Stimulated activated CD4-positive, alpha-beta T cell treated with anti-CD3 and anti-CD28 coated beads, Interleukin-1b, Interleukin-23, amount 100 ng/mL, for 1 hour (primary cell): ENCODE data around the gene SORCS2.

Source experiments
- DNase-seq, 2 donors: peaks; one replicate each; pipeline ENCODE4 v3.0.0-alpha.2; 2020; ENCODE audit warnings: low read depth in 2 of 2

SORCS2 gene

GRCh38 chr4:7244331-7244665 is 52.0 kb downstream of the SORCS2 start:
- no peak for DNase-seq

DNA sequence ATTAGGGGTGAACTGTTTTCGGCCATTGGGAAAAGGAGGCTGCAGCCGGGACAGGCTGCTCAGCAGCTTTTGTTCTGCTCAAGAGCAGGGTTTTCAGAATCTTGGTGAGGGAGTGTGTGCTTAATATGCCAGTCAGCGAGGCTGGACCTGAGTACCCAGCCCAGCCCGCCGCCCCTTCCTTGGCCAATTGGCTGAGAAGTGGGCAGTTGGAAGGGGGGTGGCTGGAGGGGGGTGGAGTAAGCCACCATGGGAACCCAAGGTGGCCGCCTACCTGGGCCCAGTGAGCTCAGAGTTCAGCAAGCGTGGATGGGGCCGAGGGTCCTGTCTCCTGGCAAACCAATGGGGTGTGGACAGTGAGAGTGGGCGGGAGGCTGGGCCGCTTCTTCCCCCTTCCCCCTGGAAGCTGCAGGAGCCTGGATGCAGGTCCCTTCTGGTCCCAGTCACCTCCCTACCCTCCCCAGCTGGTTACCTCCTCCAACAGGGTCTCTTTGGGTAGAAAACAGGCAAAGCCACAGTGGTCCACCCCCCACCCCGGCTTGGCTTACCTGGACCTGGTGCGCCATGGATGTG is 52.5 kb downstream of the SORCS2 start:
- DNase-seq = no peak

GRCh38 chr4:7247521-7247920 is 55.2 kb downstream of the SORCS2 start:
- no peak for DNase-seq

DNA sequence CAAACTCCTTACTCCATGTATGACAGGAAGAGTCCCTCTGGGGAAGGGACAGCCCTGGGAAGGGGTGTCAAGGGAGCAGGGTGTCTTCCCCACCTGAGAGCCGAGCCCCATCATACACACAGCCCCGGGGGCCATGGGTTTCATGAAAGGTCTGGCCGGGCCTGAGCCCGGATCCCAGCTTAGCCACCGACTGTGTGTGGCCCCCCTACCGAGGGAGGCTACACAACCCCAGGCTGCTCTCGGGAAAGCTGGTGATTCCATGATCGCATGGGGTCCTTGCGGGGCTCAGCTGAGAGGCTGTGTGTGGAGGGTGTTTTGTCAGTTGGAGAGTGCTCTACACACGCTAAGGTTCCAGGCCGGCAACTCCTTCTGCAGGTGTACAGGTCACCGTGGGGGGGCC is 55.6 kb downstream of the SORCS2 start:
- DNase-seq = no peak

DNA sequence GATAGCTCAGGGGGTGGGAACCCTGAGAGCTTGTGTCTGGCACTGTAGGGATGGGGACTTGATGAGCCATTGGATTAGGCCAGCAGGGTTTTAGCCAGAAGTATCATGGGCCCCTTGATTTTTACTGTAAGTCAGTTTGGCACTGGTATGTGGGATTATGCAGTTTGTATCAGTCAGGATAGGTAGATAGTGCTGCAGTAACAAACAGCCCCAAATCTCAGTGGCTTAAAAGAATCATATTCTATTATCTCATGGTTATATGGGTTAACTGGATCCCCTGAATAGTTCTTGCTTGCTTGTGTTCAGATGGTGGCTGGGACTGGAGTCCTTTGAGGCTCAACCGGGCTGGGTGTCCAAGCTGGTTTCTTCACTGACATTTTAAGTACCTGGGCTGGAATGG is 56.5 kb downstream of the SORCS2 start:
- no peak for DNase-seq

GRCh38 chr4:7251321-7251720 is 59.0 kb downstream of the SORCS2 start:
- no peak for DNase-seq

- no peak for DNase-seq
Measured at GRCh38 chr4:7252051-7252450, 59.7 kb downstream of the SORCS2 start.

- DNase-seq = no peak
Measured at GRCh38 chr4:7252510-7253340, 60.4 kb downstream of the SORCS2 start.

DNA sequence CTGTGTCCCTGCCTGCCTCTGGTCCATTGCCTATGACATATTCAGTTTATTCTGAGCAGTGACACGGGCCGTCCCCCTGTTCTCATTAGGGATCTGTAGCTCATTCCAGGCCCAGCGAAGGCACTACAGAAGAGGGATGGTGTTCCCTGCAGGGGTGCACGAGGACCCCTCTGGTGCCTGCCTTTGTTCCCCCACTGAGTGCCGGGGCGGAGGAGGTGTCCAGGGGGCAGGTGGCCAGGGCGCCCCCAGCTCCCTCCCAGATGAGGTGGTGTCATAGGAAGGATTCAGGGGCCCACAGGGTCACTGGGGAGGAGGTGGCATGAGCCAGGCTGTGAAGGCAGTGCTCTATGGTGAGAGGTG is 61.0 kb downstream of the SORCS2 start:
- no peak for DNase-seq

DNA sequence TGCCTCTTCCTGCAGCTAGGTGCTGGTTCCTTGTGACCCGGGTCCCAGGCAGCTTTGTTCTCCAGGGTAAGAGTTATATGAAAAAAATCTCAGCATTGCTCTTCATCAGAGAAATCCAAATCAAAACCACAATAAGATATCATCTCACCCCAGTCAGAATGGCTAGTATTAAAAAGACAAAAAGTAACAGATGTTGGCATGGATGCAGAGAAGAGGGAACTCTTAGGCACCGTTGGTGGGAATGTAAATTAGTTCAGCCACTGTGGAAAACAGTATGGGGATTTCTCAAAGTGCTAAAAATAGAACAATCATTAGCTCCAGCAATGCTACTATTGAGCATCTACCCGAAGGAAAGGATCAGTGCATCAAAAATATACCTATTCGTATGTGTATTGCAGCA is 61.5 kb downstream of the SORCS2 start:
- DNase-seq = no peak

DNA sequence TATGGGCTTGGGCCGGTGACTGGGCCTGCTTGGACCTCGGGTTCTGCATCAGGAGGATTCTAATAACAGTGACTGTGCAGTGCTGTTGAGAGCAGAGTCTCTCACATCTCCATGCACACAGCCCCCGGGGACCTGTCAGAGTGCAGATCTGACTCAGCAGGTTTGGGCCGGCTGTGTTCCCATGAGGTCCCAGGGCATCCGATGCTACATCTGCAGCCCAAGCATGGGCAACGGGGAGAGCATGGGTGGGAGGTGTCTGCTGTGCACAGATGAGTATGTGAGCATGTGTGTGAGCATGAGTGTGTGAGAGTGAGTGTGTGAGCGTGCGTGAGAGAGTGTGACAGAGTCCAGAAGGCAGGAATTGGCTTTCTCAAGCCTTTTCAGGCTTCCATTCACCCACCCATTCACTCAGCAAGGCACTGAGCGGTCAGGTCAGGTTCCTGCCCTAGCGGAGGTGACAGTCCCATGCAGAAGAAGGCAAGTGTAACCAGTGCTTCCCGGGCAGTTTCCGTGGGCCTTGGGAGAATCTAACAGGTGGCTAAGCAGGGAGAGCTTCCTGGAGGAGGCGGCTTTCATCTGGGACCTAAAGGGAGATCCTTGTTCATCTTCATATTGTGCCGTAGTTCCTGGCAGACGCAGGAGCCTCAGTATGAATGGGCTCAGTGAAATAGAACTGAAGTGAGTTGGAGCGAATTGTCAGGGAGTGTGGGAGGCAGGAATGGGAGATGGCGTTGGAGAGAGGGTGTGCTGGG is 62.6 kb downstream of the SORCS2 start:
- DNase-seq = no peak

DNA sequence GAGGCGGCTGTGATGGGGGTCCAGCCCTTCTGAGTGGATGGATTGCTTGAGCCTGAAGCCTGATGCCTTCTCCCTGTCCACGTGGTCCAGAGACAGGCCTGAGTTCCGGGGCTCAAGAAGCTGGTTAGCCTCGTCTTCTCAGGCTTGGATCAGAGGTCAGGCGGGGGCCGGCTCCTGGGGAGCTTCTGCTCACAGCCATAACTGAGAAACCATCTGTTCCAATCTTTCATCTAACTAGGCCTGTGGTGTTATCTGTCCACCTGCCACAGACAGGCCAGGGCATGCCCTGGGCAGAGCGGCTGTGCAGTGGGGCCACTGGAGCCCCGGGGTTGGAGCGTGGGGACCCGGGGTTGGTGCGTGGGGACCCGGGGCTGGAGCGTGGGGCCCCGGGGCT is 63.1 kb downstream of the SORCS2 start:
- no peak for DNase-seq

GRCh38 chr4:7255996-7256395 is 63.7 kb downstream of the SORCS2 start:
- DNase-seq = no peak

DNA sequence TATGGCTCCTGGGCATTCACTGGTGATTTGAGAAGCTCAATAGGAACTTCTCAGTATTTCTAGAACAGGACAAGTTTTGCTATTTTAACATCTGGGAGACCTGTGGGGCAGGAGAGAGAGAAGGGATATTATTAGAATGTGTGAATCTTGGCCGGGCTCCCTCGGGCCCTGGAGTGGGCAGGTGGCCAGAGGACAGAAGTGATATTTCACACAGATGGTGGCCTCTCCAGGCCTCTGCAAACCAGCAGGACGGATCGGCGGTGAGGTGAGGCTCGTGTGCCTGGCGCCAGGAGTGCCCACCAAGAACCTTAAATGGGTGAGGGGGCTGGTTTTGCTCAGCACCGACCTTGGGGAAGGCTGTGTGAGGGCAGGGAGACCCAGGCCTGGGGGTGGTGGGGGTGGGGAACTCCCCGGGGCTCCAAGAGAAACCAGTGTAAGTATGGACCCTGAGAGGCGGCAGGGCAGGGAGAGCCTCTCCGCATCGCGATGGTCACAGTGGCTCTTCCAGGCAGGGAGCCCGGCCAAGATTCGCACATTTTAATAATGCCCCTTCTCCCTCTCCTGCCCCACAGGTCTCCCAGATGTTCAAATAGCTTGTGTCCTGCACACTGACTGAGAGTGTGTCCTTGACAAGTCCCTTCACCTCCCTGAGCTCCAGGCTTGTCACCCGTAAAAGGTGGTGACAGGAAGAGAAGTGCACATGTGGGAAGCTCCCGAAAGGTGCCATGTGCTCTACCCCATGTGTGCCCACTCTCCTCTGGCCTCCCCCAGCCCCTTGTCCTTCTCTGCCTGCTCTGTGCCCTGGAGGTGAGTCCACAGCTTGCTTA is 64.9 kb downstream of the SORCS2 start:
- DNase-seq = no peak

DNA sequence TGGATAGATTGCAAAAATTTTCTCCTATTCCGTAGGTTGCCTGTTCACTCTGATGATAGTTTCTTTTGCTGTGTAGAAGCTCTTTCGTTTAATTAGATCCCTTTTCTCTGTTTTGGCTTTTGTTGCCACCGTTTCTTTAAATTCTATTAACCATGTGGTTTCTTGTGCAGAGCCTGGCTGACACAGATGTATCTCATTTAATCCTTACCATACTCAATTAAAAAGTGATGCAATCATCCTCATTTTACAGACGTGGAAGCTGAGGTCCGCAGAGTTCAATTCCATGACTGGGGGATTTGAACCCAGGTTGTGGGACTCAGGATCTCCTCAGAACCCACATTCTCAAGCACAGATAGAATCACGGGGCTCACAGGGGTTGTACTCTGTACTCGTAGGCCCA is 66.7 kb downstream of the SORCS2 start:
- no peak for DNase-seq

DNA sequence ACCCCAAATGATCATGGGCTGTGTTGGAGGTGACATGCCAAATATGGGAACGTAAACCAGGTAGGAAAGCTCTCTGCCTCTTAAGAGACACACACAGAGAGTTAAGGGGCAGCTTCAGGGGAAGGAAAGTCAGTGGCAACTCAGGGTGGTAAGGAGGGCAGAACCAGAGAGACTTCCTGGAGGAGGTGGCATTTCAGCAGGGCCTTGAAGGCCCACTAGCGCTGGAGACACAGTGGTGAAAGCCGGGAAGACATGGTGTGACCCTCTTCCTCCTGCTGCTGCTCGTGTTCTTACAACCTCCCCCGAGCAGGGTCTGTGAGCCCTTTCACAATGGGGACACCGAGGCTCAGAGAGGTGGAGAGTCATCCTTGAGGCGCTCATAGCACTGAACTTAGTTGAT is 68.2 kb downstream of the SORCS2 start:
- no peak for DNase-seq

DNA sequence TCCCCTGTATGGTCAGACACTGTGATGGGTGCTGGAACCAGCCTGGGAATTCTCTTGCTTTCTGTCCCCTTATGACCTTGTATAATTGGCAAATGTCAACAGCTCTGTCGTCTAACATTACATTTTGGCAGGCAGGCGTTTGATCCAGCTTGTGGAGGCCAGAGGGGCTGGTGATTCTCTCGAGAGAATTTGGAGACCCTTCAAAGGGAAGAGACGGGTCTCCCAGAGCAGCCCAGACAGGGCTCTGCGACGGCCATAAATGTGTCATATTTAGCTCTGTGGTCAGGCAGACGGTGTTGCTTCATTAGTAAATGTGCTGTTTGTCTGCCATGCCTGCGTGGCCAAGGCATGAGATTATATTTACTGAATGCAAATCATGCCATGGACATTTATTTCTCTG is 68.7 kb downstream of the SORCS2 start:
- DNase-seq = no peak

GRCh38 chr4:7261536-7261935 is 69.2 kb downstream of the SORCS2 start:
- no peak for DNase-seq

GRCh38 chr4:7262134-7262533 is 69.8 kb downstream of the SORCS2 start:
- DNase-seq = no peak

DNA sequence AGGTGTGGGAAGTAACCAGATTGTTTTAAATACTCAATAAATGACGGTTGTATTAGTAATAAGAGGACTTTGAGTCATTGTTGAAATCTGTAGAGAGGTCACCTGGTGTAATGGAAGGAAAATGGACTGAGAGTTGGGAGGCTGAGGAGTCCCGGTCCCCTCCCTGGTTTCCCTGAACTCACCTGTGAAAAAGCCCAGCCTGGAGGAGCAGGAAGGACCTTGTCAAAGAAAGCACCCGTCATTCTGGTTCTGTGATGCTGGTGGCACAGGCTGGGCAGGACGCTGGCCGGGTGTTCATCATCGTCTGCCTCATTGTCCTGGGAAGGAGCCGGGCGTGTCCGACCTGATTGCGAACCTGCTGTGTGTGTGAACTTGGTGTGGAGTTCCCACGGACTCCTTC is 70.8 kb downstream of the SORCS2 start:
- no peak for DNase-seq

GRCh38 chr4:7264694-7265093 is 72.4 kb downstream of the SORCS2 start:
- no peak for DNase-seq

- DNase-seq = no peak
Measured at GRCh38 chr4:7266525-7267292, 74.4 kb downstream of the SORCS2 start.
